Testis (tissue), 3 donors: ENCODE data around the gene HPSE2. TPM values are rescaled to one million over a fixed set of nuclear protein-coding genes. Genes with fewer than 3 reads are reported as not detected.

Experiments used
- DNase-seq: peaks from one replicate; pipeline ENCODE4 v3.0.0-alpha.2; 2019
- H3K27ac ChIP-seq, 2 donors: fragments of 200-600 bp; sonication (generic); one replicate each; pipeline ENCODE4 v1.5.1; 2019
- H3K27me3 ChIP-seq: fragments of 200-600 bp; sonication (generic); one replicate; pipeline ENCODE4 v1.5.1; 2019
- H3K36me3 ChIP-seq: fragments of 200-600 bp; sonication (generic); one replicate; pipeline ENCODE4 v1.5.1; 2017; ENCODE audit warnings: low read depth; ENCODE audit errors: missing control alignments
- H3K4me1 ChIP-seq: fragments of 200-600 bp; sonication (generic); one replicate; pipeline ENCODE4 v1.5.1; 2019
- H3K4me3 ChIP-seq, 2 donors: fragments of 200-600 bp; sonication (generic); one replicate each; pipeline ENCODE4 v1.5.1; 2017 to 2019
- H3K9me3 ChIP-seq: fragments of 200-600 bp; sonication (generic); one replicate; pipeline ENCODE4 v1.5.1; 2017
- POLR2A ChIP-seq: fragments of 450-650 bp; IDR thresholded peaks from one replicate; pipeline ENCODE4 v1.6.1; 2017; ENCODE audit warnings: antibody characterized with exemption, mild to moderate bottlenecking, moderate library complexity
- WGBS, 2 donors: methylation state at CpG; one replicate each; pipeline ENCODE4 v1.1.5; 2018; 5-methylcytosine and 5-hydroxymethylcytosine counted together
- intact Hi-C: fragments of 100-400 bp; cut with DNase I; formaldehyde crosslinking; loops from one replicate; pipeline ENCODE4 v1.15.1; 2023; ENCODE audit warnings: low total_unique reads
- polyA plus RNA-seq: library from polyadenylated mRNA; stranded (reverse); fragments of 350-450 nt; fragmentation: Illumina TruSeq; extraction: RNeasy Lipid Tissue Mini Kit (QIAGEN cat#74804); gene quantifications from one replicate; pipeline ENCODE4 v1.2.3, GENCODE V29; 2014; ENCODE audit warnings: low read depth, low replicate concordance; ENCODE audit not compliant: insufficient read depth
- total RNA-seq, 2 donors: library from RNA; depleted of rRNA; stranded (reverse); fragments of >200 nt; gene quantifications; one replicate each; pipeline ENCODE4 v1.2.3, GENCODE V29; 2016
- TF ChIP-seq, protein P1 (sequence below), 3 experiments: fragments of 450-650 bp in 2 of 3; fragments of 200-600 bp in 1 of 3; sonication (generic) in 1 of 3; IDR thresholded peaks; one replicate each; pipeline ENCODE4 v1.5.1; 2016 to 2019; ENCODE audit warnings: antibody characterized with exemption in 3 of 3, mild to moderate bottlenecking in 2 of 3, moderate library complexity in 1 of 3

HPSE2 gene
- total and polyA plus RNA-seq, 3 donors from 2014 or later, result 1.7 to 4.1 (median 2.5) TPM

DNA sequence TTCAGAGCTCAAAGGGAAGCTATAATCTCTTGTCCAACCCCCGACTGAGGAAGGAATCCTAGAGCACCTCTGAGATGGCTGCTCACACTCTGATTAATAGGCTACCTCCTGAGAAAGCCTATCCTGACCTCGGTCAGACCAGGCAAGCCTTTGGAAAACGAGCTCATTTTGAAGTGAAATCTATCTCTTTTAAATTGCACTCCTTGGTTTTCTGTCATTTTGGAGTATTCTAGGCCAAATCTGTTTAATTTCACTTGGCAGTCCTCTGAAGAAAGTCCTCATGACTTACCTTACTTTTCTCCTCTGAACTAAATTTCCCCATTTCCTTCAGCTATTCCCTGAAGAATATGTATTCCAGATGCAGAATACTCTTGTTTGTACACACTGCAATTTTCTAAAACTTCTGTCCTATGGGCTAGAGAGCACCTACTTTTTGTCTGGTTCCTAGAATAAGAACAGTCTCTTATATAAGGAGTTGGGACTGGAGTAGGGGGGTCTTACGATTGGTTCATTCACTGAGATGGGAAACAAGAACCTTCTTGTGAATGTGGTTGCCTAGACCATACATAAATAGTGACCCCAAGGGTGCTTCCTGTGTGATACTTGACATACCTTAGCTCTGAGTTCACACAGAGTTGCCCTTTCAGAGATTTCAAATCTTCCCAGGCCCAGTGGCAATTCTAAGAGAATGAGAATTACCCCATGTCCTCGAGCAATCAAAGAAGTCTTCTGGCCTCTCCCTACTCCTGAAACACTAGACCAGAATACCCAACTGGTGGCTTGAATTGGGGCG is 757.0 kb downstream of the HPSE2 start:
- no peak overlapping the region for H3K4me3 ChIP-seq
- intact Hi-C loops, result loop anchor here (10.0 kb wide), 1 partner anchor 766 kb away; no protein-coding TSS in a partner anchor

DNA sequence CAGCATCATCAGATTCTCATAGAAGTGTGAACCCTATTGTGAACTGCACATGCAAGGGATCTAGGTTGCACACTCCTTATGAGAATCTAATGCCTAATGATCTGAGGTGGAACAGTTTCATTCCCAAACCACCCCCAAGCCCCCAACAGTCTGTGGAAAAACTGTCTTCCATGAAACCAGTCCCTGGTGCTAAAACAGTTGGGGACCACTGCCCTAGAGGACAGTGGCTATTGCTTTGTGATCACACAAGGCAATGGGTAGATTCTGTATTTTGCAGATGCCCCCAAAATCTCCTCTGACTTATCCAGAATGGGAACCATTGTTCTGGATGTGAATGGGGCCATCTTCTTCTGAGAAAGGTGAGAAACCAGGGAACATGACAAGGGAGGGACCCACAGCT is 757.8 kb downstream of the HPSE2 start:
- TF ChIP-seq, protein P1, sequence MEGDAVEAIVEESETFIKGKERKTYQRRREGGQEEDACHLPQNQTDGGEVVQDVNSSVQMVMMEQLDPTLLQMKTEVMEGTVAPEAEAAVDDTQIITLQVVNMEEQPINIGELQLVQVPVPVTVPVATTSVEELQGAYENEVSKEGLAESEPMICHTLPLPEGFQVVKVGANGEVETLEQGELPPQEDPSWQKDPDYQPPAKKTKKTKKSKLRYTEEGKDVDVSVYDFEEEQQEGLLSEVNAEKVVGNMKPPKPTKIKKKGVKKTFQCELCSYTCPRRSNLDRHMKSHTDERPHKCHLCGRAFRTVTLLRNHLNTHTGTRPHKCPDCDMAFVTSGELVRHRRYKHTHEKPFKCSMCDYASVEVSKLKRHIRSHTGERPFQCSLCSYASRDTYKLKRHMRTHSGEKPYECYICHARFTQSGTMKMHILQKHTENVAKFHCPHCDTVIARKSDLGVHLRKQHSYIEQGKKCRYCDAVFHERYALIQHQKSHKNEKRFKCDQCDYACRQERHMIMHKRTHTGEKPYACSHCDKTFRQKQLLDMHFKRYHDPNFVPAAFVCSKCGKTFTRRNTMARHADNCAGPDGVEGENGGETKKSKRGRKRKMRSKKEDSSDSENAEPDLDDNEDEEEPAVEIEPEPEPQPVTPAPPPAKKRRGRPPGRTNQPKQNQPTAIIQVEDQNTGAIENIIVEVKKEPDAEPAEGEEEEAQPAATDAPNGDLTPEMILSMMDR (IDR thresholded peaks at IDR 0.05), result no peak
- TF ChIP-seq POLR2A, result no peak
- intact Hi-C loops, result loop anchor here (10.0 kb wide), 1 partner anchor 767 kb away; no protein-coding TSS in a partner anchor
- DNase-seq, result no peak

More for the DNA sequence above, 757.0 kb downstream of the HPSE2 start:
- no peak for DNase-seq
- TF ChIP-seq, protein P1 (IDR thresholded peaks at IDR 0.05), result no peak
- no peak for TF ChIP-seq POLR2A
- H3K9me3 ChIP-seq, result no peaks in the 10 kb centered on the region
- no peak overlapping the region for H3K27ac ChIP-seq
- H3K27me3 ChIP-seq, result no peaks in the 10 kb centered on the region
- 79 to 84% methylated on average over 4 to 6 of the region's 6 CpGs for WGBS, 2 donors
- H3K4me1 ChIP-seq, result no peaks in the 10 kb centered on the region
- H3K36me3 ChIP-seq, result no peaks in the 10 kb centered on the region

DNA sequence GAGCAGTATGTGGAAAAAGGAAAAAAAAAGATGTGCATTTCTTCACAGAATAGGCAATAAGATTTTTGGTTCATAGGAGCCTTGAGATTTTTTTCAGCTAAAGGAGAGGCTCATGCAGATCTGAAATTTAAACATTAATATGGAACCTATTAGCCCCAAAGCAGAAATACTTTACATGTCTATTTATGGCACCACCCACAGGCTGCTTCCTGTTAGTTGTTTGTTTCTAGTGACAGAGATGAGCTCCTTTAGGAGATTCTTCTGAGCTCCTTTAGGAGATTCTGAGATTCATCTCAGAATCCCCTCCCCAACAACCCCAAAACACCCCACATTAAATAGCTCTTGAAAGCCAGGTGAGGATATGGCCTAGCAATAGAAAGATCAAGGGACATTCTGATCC is 761.0 kb downstream of the HPSE2 start:
- Histone ChIP-seq H3K4me1 (no peaks in the 10 kb centered on the region), H3K36me3 (no peaks in the 10 kb centered on the region), H3K27ac (no peak overlapping the region), H3K27me3 (no peaks in the 10 kb centered on the region), H3K4me3 (no peak overlapping the region), H3K9me3 (no peaks in the 10 kb centered on the region)
- TF ChIP-seq, protein P1 (IDR thresholded peaks at IDR 0.05), result no peak
- TF ChIP-seq POLR2A, result no peak
- no peak for DNase-seq
- intact Hi-C loops, result loop anchor here (10.0 kb wide), 1 partner anchor 770 kb away; no protein-coding TSS in a partner anchor

More for the DNA sequence above, 757.8 kb downstream of the HPSE2 start:
- no peaks in the 10 kb centered on the region for H3K9me3 ChIP-seq
- H3K27me3 ChIP-seq, result no peaks in the 10 kb centered on the region
- no peak overlapping the region for H3K4me3 ChIP-seq
- H3K4me1 ChIP-seq, result no peaks in the 10 kb centered on the region
- no peaks in the 10 kb centered on the region for H3K36me3 ChIP-seq
- H3K27ac ChIP-seq, result no peak overlapping the region

DNA sequence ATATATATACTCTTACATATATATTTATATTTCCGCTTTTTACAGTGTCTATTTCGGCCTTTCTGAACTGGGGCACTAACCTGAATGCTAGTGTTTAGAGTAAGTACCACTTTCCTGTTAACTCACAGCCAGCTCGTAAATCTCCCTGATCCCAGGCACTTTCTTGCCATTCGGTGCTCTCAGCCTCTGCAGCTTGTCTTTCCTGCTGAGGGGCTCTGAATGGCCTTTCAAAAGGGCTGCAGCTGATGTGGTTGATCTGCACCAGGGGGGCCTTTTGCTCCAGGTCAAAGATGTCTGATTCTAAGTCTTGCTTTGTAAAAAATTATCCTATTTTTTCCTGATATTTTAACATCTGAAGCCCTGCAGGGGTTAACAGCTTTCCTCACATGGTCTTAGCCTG is 763.5 kb downstream of the HPSE2 start:
- no peaks in the 10 kb centered on the region for H3K9me3 ChIP-seq
- no peak overlapping the region for H3K27ac ChIP-seq
- intact Hi-C loops, result loop anchor here (10.0 kb wide), 1 partner anchor 773 kb away; no protein-coding TSS in a partner anchor
- no peak for DNase-seq
- no peaks in the 10 kb centered on the region for H3K4me1 ChIP-seq
- TF ChIP-seq, protein P1 (IDR thresholded peaks at IDR 0.05), result no peak
- TF ChIP-seq POLR2A, result no peak
- H3K4me3 ChIP-seq, result no peak overlapping the region
- no peaks in the 10 kb centered on the region for H3K36me3 ChIP-seq
- no peaks in the 10 kb centered on the region for H3K27me3 ChIP-seq
- 77 to 87% methylated on average over 4 of the region's 4 CpGs for WGBS, 2 donors
